GM21367 (cell line): ENCODE results near the gene ST8SIA1.
"Not testable (repeated sequence)": the region's sequence is repeated elsewhere in the genome, so short reads cannot be mapped to it uniquely, and the experiment has no call there.

Experiments
- ATAC-seq: cut with Tn5 transposase; IDR thresholded peaks from one replicate; pipeline ENCODE4 v1.9.1; 2021; ENCODE audit not compliant: unreplicated experiment

ST8SIA1 gene, protein sequence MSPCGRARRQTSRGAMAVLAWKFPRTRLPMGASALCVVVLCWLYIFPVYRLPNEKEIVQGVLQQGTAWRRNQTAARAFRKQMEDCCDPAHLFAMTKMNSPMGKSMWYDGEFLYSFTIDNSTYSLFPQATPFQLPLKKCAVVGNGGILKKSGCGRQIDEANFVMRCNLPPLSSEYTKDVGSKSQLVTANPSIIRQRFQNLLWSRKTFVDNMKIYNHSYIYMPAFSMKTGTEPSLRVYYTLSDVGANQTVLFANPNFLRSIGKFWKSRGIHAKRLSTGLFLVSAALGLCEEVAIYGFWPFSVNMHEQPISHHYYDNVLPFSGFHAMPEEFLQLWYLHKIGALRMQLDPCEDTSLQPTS

DNA sequence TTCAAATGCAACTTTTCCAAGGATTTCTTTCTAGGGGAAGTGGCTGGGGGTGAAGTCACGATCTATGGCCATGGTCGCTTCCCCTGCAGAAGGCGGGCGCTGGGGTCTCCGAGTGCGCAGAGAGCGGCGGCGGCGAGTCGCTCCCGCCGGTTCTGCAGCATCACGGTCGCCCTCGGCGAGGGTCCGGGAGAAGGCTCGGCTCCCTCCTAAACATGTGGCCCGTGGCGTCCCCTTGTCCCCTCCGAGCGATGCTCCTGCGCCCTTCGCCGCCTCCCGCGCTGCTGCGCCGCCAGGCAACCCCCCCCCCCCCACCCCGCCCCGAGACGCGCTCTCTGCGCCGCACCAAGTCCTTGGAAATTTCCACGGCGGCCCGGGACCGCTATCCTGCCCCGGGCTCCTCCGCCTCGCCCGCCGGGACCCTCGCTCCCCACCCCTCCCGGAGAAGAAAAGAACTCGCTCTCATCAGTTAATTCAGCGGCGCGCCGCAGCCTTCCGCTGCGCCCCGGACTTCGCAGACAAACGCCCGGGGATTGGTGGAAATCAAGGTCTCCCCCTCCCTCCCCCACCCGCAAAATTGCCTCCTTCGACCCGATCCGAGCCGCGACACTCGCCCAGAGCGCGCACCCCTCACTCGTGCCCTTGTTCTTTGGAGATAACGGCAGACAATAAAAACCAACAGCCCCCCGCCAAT, at the start of gene ST8SIA1:
Gene ST8SIA1 (minus strand): TSS at position 298 of the 691 bp plus-strand sequence. CDS start 475 bp downstream, outside the sequence.
- ATAC-seq, result no peak

DNA sequence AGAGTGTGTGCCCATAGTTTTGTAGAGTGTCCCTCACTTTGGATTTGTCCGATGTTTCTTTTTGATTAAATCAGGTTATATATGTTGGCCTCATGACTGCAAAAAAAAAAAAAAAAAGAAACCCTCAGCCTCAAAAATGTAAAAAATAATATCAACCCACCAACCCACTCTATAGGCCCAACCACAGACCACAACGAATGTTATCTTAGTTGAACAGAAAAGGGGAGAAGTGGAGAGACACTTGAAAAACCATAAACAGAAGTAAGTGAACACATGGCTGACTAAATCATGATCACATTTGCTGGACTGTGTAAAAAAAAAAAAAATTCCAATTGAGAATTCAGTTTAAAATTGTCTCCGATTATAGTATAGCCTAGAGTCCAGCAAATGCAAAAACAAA, 45.5 kb upstream of the ST8SIA1 start:
- ATAC-seq, result no peak

DNA sequence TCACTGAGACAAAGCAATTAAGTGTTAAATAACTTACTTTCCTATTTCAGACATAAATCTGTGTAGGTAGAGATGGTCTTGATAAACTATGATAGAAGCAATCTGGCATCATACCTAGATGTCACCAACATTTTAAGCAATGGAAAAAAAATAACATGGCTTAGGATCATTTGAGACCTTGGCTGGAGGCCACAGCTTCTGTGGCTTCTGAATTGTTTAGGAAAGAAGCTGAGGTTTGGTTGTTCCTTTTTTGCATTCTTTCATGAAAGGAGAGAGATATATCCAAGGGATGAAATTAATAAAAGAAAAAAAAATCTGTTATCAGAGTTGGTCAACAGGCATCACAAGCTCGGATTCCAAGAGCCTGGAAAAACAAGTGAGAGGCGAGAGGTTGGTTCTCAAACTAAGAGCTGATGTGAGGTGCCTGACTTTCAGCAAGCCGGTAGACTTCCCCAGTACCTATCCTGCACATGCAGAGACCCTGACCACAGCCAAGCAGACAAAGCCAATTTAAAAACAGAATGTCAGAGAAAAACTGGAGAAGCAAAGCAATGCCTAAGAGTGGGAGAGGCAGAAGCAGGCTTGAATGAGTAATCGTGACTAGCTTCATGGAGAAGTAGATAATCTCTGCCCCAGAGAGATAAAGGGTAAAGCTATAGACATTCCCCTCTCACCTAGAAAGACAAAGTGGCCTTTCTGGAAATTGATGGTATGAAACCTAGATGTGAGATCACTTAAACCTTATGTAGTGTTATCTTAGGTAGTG, 43.4 kb upstream of the ST8SIA1 start:
- no peak for ATAC-seq

DNA sequence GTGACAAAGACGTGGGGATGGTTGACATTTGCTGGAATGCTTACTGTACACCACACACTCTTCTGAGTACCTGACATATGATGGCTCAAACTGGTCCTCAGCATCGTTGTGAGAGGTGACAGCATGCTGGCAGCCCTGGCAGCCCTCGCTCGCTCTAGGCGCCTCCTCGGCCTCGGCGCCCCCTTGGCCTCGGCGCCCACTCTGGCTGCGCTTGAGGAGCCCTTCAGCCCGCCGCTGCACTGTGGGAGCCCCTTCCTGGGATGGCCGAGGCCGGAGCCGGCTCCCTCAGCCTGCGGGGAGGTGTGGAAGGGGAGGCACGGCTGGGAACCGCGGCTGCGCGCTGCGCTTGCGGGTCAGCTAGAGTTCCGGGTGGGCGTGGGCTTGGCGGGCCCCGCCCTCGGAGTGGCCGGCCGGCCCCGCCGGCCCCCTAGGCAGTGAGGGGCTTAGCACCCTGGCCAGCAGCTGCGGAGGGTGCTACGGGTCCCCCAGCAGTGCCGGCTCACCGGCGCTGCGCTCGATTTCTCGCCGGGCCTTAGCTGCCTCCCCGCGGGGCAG, 42.2 kb upstream of the ST8SIA1 start:
- not testable (repeated sequence) for ATAC-seq

DNA sequence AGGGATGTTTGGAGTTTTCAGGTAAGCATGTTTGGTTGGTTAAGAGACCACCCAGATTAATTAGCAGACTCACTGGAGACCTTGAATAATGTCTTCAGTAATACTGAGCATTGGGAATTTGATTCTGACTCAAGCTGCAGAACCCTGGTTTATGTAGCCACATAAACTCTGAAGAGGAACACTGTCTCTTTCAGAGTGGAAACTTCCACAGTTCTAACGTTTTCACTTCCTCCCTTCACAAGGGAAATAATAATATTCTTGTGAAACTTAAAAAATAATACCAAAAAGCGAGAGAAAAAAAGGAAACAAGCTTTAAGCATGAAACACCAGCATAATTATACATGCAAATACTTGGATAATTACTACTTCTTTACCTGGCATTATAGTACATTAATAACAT, 40.0 kb upstream of the ST8SIA1 start:
- no peak for ATAC-seq

DNA sequence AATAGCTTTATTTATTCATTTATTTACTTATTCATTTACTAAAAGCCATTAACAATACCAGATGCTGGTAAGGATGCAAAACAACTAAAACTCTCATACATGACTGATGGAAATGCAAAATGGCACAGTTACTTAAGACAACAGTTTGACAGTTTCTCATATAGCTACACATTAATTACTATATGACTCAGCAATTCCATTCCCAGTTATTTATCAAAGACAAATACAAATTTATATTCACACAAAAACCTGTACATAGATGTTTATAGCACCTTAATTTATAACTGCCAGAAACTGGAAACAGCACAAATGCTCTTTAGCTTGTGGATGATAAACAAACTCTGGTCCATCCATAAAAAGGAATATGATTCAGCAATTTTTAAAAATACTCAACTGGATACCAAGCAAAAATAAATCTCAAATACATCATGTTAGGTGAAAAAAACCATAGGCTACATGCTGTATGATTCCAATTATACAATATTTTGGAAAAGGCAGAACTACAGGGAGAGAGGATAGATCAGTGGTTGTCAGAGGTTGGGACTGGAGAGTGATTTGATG, 37.9 kb upstream of the ST8SIA1 start:
- no peak for ATAC-seq

DNA sequence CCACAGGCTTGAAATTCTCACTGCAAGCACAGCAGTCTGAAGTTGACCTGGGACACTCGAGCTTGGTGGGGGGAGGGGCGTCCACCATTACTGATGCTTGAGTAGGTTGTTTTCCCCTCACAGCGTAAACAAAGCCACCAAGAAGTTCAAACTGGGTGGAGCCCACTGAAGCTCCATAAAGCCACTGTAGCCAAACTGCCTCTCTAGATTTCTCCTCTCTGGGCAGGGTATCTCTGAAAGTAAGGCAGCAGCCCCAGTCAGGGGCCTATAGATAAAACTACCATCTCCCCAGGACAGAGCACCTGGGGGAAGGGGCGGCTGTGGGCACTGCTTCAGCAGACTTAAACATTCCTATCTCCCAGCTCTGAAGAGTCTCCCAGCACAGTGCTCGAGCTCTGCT, 31.7 kb upstream of the ST8SIA1 start:
- ATAC-seq, result no peak

DNA sequence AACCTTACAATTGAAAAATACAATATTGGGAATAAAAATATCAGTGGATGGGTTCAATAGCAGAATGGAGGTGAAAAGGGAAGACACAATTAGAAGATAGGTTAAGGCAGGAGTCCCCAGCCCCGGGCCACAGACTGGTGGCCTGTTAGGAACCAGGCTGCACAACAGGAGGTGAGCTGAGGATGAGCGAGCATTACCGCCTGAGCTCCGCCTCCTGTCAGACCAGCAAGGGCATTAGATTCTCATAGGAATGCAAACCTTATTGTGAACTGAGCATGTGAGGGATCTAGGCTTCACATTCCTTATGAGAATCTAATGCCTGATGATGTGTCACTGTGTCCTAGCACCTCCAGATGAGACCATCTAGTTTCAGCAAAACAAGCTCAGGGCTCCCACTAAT, 27.3 kb upstream of the ST8SIA1 start:
- no peak for ATAC-seq

DNA sequence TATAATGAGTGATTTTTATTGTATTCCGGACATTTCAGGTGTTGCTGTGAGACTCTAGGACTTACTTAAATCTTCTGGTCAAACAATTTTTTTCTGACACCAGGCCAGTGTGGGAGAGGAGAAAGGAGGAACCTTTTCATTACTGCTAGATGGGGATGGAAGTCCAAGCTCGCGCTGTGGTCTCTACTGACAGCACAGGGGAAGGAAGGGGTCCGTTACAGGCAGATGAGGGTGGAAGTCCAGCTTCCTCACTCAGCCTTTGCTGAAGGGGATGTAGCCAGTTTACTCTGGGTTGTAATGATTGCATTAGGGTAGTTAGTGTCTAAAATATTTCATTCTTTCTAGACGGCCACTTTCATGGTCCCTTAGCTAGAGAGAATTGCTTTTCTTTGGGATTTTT, 26.3 kb upstream of the ST8SIA1 start:
- ATAC-seq, result no peak

DNA sequence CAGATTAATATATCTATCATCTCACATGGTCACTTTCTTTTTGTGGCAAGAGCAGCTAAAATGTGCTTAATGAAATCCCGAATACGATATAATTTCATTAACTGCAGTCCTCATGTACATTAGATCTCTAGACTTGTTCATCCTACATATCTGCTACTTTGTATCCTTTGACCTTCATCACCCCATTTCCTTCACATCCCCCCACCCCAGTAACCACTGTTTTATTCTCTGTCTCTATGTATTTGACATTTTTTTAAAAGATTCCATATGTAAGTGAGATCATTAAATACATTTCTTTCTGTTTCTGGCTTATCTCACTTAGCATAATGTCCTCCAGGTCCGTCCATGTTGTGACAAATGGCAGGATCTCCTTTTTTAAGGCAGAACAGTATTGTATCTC, 23.0 kb upstream of the ST8SIA1 start:
- ATAC-seq, result no peak

DNA sequence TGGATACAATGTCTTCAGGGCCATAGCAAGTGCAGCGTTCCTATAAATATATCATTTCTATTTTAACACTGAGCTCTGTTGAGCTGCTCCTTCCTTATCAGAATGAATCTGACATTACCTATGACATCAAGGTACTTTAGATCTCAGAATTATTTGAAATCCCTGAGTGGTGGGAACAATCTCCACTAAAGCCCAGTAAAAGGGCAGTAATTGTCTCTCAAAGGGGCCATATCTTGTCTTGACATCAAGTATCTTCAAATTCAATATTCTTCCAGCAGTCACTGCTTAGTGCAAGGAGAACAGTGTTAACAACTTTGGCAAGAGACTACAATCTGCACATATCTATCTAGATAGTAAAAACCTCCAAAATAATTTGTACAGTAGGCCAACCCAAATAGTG, 21.7 kb upstream of the ST8SIA1 start:
- no peak for ATAC-seq

DNA sequence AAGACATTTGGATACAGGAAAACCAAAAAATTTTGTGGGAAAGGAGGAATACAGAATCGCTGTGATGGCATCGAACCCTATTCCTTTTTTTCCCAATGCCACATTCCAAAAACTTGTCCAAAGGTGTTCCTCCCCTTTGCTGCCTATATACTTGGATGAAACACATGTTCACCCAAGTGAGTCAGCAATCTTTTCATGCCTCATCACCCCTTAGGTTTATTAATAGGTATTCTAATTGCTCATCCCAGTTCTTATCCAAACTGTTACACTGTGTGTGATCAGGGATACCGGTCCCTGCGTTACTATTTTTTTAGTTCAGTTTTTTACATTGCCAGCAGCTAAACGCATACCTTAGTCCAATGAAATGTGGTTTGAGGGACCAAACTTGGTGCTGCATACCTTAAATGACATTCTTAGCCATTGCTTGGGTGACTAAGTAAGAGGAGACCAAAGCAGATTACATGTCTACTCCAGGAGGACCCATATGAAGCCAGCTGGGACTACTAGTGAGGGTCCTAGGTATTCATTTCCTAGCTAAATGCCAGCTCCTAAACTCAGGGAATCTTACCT, 20.6 kb upstream of the ST8SIA1 start:
- no peak for ATAC-seq

DNA sequence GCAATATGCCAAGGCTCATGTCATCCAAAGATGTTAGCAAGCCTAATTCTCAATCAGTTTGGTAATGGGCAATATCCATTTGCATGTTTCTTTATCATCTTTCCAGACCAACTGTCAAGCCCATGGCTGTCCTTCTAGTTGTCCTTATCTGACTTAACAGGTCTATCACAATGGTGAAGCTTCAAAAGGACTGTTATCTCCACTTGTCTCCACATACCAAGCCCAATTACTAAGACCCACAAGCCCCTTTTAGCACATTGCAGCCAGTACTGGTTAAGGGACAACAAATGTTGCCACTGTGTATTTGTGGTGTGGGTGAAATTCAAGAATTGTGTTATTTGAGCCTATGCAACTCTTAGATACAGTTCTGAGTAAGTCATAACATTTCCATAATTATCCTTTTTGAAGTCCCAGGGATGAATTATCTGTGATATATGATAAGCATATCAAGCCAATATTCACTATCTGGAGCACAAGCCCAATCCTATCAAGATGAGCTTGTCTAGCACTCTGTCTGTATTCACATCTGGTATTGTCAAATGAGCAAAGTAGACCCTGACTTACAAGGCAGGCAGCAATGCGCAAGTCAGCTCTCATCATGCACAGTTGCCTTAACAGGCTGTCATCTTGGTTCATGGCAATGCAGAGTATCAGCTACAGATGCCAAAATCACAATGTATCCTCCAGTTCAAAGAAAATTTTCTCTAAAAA, 19.3 kb upstream of the ST8SIA1 start:
- ATAC-seq, result no peak

DNA sequence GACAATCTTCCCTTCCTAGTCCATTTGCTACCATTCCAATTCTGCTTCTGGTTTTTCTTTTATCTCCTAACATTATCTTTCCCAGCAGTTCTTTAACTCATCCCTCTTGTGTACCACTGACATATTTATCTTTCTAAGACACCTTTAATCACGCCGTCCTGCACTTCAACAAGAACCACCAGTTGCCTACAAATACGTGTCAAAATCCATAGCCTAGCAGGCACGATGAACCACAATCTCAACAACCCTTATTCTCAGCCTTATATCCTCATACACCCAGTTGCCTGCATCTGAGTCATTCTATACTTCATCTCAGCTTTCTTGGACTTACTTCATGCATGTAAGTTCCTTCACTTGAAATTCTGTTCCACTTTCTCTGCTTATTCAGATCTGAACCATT, 16.4 kb upstream of the ST8SIA1 start:
- no peak for ATAC-seq

DNA sequence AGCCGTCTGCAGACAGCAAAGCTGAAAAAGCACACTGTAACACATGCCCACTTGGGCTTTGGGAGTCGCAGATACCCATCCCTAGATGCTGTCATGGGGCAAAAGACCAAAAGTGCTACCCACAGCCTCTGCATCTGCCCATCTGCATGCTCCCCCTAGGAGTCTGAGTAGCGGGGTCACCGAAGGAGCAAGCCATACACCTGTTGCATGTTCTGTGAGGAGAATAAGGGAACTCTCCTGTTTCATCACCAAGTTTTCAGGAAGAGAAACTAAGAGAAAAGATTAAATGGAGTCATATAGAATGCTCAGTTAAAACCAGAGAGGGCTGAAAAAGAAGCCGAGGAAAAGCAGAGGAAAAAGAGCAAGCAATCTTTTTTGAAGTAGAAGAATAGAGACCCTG, 13.7 kb upstream of the ST8SIA1 start:
- no peak for ATAC-seq

DNA sequence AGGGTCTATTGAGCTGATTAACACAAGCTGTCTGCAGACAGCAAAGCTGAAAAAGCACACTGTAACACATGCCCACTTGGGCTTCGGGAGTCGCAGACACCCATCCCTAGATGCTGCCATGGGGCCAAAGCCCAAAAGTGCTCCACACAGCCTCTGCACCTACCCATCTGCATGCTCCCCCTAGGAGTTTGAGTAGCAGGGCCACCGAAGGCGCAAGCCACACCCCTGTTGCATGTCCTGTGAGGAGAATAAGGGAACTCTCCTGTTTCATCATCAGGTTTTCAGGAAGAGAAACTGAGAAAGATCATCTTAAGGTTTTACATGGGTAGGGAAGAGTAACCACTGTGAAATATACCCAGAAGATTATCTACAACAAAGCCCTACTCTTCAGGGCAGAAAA, 5.6 kb upstream of the ST8SIA1 start:
- no peak for ATAC-seq

DNA sequence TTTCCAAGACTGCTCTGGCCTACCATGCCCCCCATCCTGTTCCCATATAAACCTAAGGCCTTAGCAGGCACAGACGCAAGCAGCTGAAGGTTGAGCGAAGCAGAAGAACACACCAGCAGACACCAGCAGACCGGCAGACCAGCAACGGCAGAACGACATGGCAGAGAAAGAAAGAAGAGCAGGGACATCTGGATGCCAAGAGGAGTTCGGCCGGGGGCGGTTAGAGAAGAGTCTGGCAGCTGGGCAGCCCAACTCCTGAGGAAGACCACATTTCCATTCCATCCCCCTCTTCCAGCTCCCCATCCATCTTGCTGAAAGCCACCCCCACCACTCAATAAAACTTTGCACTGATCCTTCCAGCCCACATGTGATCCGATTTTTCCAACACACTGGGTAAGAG, 5.2 kb upstream of the ST8SIA1 start:
- ATAC-seq, result no peak

DNA sequence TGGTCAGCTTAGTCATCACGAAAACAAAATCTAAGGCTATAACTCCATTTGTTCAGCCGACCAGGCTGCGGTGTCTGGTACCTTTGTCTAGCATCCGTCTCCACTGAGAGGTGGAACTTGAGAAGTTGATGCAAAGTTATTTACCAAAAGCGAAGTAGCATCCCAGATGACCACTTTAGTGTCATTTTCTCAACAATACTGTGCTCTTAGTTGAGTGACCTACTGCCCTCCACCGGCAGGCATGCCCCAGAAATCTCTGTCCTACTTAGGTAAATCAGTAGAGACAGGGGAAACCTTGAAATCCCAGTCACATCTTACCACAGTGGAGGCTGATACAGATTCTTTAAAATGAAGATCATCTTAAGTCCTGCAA, 1.3 kb upstream of the ST8SIA1 start:
- ATAC-seq, result no peak

DNA sequence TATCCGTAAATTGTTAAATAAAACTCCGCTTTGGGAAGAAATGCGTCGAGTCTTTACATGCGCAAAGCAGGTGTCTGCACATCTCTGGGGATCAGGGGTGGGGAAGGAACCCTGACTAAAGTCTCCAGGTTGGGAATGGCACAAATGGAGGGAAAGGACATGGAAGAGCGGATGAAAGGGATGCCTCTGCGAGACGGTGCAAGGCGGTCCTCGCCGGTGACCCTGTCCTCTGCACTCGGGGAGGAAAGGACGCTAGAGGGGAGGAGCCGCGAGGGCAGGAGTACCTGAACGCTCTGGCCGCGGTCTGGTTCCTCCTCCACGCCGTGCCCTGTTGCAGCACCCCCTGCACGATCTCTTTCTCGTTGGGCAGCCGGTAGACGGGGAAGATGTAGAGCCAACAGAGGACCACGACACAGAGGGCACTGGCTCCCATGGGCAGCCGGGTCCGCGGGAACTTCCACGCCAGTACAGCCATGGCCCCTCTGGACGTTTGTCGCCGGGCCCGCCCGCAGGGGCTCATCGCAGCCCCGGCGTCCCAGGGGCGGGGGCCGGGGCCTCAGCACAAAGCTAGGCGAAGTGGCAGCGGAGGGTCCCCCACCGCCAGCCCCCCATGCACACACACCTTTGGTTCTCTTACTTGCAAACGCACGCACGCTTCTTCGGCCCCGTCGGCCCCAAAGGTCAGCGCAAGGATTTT, 646 bp downstream of the ST8SIA1 start:
- no peak for ATAC-seq

DNA sequence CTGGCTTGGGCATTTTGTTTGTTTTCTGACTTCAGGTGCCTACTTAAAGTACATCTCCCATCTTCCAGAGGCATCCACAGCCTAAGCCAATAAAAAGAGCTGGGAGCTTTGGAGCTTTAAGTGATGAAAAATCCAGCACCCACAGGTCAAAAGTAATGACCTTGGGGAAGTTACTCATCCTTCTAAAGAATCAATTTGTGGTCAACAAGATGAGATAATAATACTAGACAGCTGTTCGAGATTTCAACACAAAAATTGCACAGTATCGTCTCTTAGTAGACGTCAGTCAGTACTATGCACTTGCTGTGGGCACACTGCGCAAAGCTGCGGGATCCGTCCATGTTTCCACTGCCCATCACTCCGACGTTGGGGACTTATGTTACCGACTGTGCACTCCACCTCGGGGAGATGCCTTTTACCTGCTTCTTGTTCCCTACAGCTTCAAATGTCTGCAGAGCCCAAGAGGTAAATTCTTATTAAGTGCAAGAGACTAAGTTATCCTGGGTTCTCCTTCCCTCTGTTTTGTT, 1.3 kb downstream of the ST8SIA1 start:
- no peak for ATAC-seq
